ENCODE data around the gene TTLL6.

DNA sequence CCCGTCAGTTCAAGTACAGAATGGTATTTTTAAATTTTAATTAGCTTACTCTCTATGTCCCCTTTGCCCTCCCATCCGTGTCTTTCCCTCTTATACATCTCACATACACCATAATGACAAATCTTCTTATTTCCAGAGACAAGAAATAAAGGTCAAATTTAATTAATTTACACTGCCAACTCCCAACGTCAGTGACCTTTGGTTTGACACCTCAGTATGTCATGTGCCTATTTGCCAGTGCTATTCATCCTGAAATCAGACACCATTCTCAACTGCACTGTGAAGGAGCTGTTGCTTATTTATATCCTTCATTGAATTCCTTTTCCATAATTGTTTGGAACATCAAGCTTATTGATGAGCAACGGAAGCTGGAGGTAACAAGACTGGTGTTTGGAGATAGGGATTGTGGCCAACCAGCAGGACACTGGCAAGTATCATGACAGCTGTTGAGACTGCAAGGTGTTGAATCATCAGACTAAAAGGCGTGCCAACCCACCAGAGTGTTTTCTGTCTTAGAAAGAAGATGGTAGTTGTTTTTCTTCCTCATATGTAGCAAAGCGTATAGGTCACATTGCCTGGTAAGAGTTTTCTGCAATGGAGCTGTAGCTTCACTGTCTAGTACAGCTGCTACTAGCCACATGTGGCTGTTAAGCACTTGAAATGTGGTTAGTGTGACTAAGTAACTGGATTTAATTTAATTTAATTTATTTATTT is 26.3 kb upstream of the TTLL6 start:
- TF ChIP-seq, protein P1, sequence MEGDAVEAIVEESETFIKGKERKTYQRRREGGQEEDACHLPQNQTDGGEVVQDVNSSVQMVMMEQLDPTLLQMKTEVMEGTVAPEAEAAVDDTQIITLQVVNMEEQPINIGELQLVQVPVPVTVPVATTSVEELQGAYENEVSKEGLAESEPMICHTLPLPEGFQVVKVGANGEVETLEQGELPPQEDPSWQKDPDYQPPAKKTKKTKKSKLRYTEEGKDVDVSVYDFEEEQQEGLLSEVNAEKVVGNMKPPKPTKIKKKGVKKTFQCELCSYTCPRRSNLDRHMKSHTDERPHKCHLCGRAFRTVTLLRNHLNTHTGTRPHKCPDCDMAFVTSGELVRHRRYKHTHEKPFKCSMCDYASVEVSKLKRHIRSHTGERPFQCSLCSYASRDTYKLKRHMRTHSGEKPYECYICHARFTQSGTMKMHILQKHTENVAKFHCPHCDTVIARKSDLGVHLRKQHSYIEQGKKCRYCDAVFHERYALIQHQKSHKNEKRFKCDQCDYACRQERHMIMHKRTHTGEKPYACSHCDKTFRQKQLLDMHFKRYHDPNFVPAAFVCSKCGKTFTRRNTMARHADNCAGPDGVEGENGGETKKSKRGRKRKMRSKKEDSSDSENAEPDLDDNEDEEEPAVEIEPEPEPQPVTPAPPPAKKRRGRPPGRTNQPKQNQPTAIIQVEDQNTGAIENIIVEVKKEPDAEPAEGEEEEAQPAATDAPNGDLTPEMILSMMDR (IDR thresholded peaks at IDR 0.05): no peak
- TF ChIP-seq POLR2A (IDR thresholded peaks at IDR 0.05; ENCODE audit: low read depth): no peak
- TF ChIP-seq POLR2AphosphoS5 (IDR thresholded peaks at IDR 0.05): no peak
- no peak for TF ChIP-seq EP300 (IDR thresholded peaks at IDR 0.05)

Data from esophagus muscularis mucosa (tissue), 4 donors.